AG04450 (cell line): Measurements from ENCODE around the gene AQP6. TPM values are rescaled to one million over a fixed set of nuclear protein-coding genes. Genes with fewer than 3 reads are reported as not detected.

Source experiments
- CTCF ChIA-PET: fragments of 300-600, 350-600 bp; formaldehyde crosslinking; extraction: SDS; loops from one replicate; lab custom pipeline; 2022; ENCODE audit warnings: antibody characterized with exemption, inconsistent platforms; lab: Charles Lee
- POLR2A ChIA-PET: fragments of 350-600 bp; formaldehyde crosslinking; extraction: SDS; loops from one replicate; lab custom pipeline; 2021; ENCODE audit warnings: antibody characterized with exemption, inconsistent platforms; lab: Yijun Ruan, JAX
- DNase-seq: peaks from one replicate; pipeline ENCODE4 v3.0.0-alpha.2; 2011; ENCODE audit warnings: low read depth, low spot score
- H3K27ac ChIP-seq: one replicate; pipeline ENCODE4 v1.5.1; 2012; ENCODE audit warnings: low read depth, low read length, control low read depth
- H3K27me3 ChIP-seq: one replicate; pipeline ENCODE4 v1.6.0; 2012; ENCODE audit warnings: low read length; ENCODE audit not compliant: control insufficient read depth, insufficient read depth
- H3K4me3 ChIP-seq: 2 replicates; pipeline ENCODE4 v1.5.1; 2011; ENCODE audit warnings: mild to moderate bottlenecking, low read depth, low read length, control low read depth
- H3K9me3 ChIP-seq: 2 replicates; pipeline ENCODE4 v1.5.1; 2012; ENCODE audit warnings: low read length; ENCODE audit not compliant: control insufficient read depth, insufficient read depth
- polyA plus RNA-seq: library from polyadenylated mRNA; depleted of rRNA; stranded (reverse); fragments of >200 nt; gene quantifications from 2 replicates; pipeline ENCODE4 v1.2.3, GENCODE V29; 2011
- TF ChIP-seq, protein P1 (sequence below): IDR thresholded peaks from 2 replicates; pipeline ENCODE4 v1.5.1; 2011; ENCODE audit warnings: low read depth, low read length, control low read depth, inconsistent platforms

The AQP6 gene
- polyA plus RNA-seq, 1 experiment, result not detected

DNA sequence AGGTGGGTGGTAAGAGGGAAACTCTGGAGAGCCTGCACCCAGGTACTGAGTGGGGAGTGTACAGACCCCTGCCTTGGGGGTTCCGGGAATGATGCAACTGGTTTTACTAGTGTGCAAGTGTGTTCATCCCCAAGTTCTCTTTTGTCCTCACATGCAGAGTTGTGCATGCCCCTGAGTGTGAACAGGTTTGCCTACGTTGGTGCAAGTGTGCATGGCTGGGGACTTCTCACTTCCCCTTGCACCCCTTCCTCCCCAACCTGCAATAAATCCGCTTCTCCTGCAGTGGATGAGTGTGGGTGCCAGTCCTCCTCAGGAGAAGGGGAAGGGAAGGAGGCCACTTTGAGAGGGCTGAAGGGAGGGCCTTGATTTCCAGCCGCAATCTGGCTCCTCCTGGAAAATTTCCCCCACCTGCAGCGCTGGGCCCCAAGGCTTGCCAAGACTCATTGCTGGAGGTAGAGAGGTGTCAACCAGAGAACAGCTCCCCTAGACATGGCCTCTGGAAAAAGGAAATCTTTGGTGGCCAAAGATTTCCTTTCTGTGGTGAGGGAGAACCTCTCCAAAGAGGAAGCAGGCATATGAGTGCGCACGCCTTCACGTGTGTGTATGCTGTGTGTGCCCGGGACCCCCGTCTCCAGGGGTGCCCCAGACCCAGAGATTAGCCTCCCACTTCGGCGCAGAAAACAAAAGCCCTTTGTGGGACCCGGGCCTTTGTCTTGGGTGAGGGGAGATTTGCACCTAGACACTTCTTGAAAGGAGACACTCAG is 16.7 kb upstream of the AQP6 start:
- H3K27ac ChIP-seq, result peak overlapping the region; percentile 2
- TF ChIP-seq, protein P1, sequence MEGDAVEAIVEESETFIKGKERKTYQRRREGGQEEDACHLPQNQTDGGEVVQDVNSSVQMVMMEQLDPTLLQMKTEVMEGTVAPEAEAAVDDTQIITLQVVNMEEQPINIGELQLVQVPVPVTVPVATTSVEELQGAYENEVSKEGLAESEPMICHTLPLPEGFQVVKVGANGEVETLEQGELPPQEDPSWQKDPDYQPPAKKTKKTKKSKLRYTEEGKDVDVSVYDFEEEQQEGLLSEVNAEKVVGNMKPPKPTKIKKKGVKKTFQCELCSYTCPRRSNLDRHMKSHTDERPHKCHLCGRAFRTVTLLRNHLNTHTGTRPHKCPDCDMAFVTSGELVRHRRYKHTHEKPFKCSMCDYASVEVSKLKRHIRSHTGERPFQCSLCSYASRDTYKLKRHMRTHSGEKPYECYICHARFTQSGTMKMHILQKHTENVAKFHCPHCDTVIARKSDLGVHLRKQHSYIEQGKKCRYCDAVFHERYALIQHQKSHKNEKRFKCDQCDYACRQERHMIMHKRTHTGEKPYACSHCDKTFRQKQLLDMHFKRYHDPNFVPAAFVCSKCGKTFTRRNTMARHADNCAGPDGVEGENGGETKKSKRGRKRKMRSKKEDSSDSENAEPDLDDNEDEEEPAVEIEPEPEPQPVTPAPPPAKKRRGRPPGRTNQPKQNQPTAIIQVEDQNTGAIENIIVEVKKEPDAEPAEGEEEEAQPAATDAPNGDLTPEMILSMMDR, result no peak
- H3K9me3 ChIP-seq, result peaks cover 3% of the 10 kb centered on the region; the same call in 1 of the 2 replicates
- H3K4me3 ChIP-seq, result no peak overlapping the region
- ChIA-PET POLR2A (no interaction called here), CTCF (interaction anchor here (1.2 kb wide), 1 partner anchor 11 kb away, joined by 7 read pairs; no protein-coding TSS in a partner anchor)
- no peak for DNase-seq
- peaks cover 85% of the 10 kb centered on the region for H3K27me3 ChIP-seq

DNA sequence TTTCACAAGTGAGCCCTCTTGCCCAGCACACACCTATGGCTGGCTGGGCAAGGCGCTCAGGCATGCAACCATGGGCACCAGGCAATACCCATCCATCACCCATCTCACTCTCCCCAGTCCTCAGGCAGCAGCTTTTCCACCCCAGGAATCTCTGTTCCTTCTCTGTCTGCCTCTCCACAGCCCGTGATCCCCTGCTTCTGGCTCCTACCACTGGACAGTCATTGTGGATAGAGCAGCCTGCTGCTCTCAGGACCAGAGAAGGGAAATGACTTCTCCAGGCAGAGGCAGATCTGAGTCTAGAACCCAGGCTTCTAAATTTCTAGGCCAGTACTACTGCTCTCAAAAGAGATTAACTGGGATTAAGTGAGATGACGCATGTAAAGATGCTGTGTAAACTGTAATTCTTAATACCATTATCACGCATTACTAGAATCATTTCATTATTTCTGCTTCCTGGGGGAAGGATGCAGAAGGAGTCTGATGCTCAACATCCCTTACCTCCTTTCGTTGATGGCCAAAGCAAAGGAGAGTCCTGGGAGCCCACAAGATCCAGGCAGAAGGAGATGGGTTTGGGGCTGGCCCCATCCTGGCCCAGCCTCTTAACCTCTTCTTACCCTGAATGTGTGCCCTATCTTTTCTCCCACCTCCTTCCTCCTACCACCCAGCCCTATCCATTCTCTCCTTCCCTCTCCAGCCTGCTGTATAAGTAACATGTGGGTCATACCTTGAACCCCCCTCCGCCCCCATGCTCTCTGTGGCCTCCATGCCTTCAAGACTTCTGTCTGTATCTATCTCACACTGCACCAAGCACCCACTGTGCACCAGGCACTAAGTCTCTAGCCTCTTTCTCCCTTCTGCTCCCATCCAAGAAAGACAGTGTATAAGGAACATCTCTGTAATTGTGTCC is 15.8 kb upstream of the AQP6 start:
- Histone ChIP-seq H3K27me3 (peaks cover 85% of the 10 kb centered on the region), H3K4me3 (no peak overlapping the region), H3K27ac (no peak overlapping the region), H3K9me3 (peaks cover 3% of the 10 kb centered on the region; the same call in 1 of the 2 replicates)
- CTCF ChIA-PET, result interaction anchor here (1.2 to 3.3 kb wide), 2 partner anchors 11 to 12 kb away, joined by 7 to 25 read pairs; no protein-coding TSS in a partner anchor
- TF ChIP-seq, protein P1, result no peak
- POLR2A ChIA-PET, result no interaction called here
- no peak for DNase-seq

DNA sequence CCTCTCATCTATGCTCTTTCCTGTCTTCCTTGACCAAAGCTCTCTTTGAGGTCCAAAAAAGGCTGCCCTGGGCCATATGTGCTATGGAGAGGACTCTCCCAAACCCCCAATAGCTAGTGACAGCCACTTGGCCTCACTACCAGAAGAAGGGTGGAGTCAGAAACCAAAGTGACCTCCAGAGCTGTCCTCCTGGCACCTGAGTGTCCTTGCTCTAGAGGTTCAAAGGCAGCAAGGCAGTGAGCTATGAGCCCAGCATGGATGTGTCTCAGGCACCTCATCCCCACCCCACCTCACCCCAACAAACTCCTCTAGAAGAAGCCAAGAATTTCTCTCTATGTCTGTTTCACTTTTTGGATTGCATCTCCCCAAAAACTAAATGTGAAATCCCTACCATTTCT is 15.2 kb upstream of the AQP6 start:
- no peak for DNase-seq
- ChIA-PET POLR2A (no interaction called here), CTCF (interaction anchor here (2.2 to 3.3 kb wide), 2 partner anchors 10 to 12 kb away, joined by 5 to 25 read pairs; no protein-coding TSS in a partner anchor)
- peaks cover 3% of the 10 kb centered on the region; the same call in 1 of the 2 replicates for H3K9me3 ChIP-seq
- peaks cover 87% of the 10 kb centered on the region for H3K27me3 ChIP-seq
- H3K4me3 ChIP-seq, result no peak overlapping the region
- no peak overlapping the region for H3K27ac ChIP-seq
- TF ChIP-seq, protein P1, result no peak

DNA sequence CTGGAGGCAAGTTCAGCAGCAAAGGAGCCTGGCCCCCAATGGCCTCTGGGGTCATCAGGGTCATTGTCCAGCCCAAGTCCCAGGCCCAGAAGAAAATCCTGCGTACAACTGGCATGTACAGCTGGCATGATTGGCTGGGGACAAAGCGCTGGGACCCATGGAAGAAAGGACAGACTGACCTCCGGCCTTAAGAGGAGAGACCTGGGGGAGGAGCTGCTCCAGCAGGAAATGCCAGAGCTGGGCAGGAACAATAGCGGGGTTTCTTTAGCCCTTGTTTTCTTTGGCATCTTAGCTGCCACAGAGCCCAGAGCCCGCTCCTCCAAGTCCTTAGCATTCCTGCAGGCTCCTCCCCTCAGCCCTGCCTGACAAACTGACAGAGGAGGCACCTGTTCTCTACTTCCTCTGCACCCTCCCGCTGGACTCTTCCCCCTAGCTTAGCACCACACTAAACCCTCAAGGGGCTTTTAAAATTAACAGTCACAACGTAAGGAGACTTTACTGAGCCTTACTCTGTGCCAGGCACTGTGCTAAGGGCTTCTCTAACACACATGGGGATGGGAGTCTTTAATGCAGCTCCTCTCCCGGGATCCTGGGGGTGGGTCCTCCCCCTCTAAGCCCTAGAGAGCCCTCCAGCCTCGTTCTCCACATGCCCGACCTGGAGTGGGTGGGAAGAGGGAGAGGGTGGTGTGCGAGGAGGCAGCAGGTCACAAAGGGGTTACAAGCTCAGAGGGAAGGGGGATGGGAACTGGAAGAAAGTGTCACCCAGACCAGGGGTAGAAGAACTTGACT is 12.9 kb upstream of the AQP6 start:
- Histone ChIP-seq H3K4me3 (no peak overlapping the region), H3K27me3 (peaks cover 87% of the 10 kb centered on the region), H3K9me3 (peaks cover 3% of the 10 kb centered on the region; the same call in 1 of the 2 replicates), H3K27ac (no peak overlapping the region)
- POLR2A ChIA-PET, result no interaction called here
- TF ChIP-seq, protein P1, result no peak
- CTCF ChIA-PET, result interaction anchor here (1.3 to 3.5 kb wide), 4 partner anchors 7 to 110 kb away, joined by 4 to 25 read pairs (median 13); no protein-coding TSS in a partner anchor
- DNase-seq, result no peak
